ENCODE data around the gene C9.

DNA sequence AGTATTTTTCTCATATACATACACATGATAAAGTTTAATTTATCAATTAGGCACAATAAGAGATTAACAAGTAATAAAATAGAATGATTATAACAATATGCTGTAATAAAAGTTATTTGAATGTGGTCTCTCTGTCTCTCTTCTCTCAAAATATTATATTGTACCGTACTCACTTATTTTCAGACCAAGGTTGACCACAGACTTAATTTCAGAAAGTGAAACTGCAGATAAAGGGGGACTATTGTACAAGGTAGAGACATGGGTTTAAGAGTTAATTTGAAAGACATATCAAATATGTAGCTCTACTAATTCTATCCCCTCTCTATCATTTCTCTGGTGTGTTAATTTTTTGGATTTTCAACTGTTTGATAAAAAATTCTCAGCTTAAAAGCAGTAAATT is 20.0 kb upstream of the C9 start:
- TF ChIP-seq NANOG (IDR thresholded peaks at IDR 0.05; ENCODE audit: borderline replicate concordance) (no peak), CREB1 (CRISPR knock-in tag; IDR thresholded peaks at IDR 0.05; ENCODE audit: low read depth) (no peak), EZH2 (IDR thresholded peaks at IDR 0.05; ENCODE audit: low read depth, unreplicated experiment) (no peak)
- TF ChIP-seq, protein P1, sequence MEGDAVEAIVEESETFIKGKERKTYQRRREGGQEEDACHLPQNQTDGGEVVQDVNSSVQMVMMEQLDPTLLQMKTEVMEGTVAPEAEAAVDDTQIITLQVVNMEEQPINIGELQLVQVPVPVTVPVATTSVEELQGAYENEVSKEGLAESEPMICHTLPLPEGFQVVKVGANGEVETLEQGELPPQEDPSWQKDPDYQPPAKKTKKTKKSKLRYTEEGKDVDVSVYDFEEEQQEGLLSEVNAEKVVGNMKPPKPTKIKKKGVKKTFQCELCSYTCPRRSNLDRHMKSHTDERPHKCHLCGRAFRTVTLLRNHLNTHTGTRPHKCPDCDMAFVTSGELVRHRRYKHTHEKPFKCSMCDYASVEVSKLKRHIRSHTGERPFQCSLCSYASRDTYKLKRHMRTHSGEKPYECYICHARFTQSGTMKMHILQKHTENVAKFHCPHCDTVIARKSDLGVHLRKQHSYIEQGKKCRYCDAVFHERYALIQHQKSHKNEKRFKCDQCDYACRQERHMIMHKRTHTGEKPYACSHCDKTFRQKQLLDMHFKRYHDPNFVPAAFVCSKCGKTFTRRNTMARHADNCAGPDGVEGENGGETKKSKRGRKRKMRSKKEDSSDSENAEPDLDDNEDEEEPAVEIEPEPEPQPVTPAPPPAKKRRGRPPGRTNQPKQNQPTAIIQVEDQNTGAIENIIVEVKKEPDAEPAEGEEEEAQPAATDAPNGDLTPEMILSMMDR (conservative IDR thresholded peaks at IDR 0.05; ENCODE audit: low read depth in 2 of 2), result no peak

Data from GM23338 (cell line).